ENCODE data around the gene RUVBL1. TPM values are rescaled to one million over a fixed set of nuclear protein-coding genes. Genes with fewer than 3 reads are reported as not detected.

The RUVBL1 gene
- total and polyA plus RNA-seq, 4 donors: 13.3 to 23.1 (median 13.9) TPM

DNA sequence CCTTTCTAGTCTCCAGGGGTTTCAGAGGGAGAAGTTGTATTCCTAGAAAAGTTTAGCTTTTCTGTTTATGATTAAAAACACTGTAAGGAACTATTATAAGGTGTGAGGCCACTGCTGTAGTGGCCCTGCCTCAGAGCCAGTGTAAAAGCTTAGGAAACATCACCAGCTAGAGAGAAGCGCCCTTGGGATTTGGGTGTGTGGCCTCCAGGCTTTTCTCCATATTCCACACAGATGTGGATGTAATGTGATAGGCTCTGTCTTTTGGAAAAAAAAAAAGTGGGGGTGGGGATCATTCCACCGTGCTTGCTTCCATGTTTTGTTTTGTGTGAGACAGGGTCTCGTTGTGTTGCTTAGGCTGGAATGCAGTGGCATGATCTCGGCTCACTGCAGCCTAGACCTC, 57.5 kb downstream of the RUVBL1 start:
- DNase-seq (ENCODE audit: low spot score): no peak
- TF ChIP-seq FOXA1 (IDR thresholded peaks at IDR 0.05): no peak
- Histone ChIP-seq H3K4me1 (ENCODE audit: control insufficient read depth in 4 of 4, insufficient read depth in 4 of 4, low read length in 3 of 4) (peaks cover 0 to 36% (median 26%) of the 10 kb centered on the region in 4 donors), H3K36me3 (ENCODE audit: control insufficient read depth in 4 of 4, insufficient read depth in 3 of 4, low read depth in 1 of 4, low read length in 3 of 4) (peaks cover 39 to 90% (median 85%) of the 10 kb centered on the region in 4 donors), H3K4me3 (ENCODE audit: low read depth in 1 of 3, low read length in 3 of 3) (no peak overlapping the region), H3K9me3 (ENCODE audit: control insufficient read depth in 4 of 4, low read length in 3 of 4) (no peaks in the 10 kb centered on the region), H3K27me3 (ENCODE audit: control insufficient read depth in 4 of 4, insufficient read depth in 4 of 4, low read length in 3 of 4) (no peaks in the 10 kb centered on the region), H3K9ac (ENCODE audit: low read depth in 1 of 2, low read length in 2 of 2) (no peak overlapping the region), H3K27ac (ENCODE audit: low read depth in 1 of 2, low read length in 2 of 2) (no peak overlapping the region)
- WGBS: 95% methylated on average over 4 of the region's 4 CpGs

DNA sequence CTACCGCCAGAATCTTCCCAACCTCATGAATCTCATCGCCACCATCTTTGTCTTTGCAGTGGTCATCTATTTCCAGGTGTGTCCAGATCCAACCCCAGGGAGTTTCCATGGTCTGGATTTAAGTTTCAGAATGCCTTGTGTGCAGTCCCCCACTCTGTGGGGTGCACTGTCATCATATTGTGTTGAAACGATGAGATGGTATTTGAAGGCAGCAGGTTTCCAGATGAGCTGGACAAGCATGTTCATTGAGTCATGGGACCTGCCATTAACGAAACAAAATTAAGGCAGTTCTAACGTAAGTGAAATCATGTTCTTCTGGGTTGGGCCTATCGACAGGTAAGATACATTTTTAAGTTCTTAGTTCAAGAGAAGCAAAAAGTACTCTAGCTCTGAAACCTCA, 58.6 kb downstream of the RUVBL1 start:
- Histone ChIP-seq H3K27me3 (ENCODE audit: control insufficient read depth in 4 of 4, insufficient read depth in 4 of 4, low read length in 3 of 4) (no peaks in the 10 kb centered on the region), H3K9ac (ENCODE audit: low read depth in 1 of 2, low read length in 2 of 2) (no peak overlapping the region), H3K27ac (ENCODE audit: low read depth in 1 of 2, low read length in 2 of 2) (no peak overlapping the region), H3K4me1 (ENCODE audit: control insufficient read depth in 4 of 4, insufficient read depth in 4 of 4, low read length in 3 of 4) (peaks cover 0 to 25% (median 17%) of the 10 kb centered on the region in 4 donors), H3K36me3 (ENCODE audit: control insufficient read depth in 4 of 4, insufficient read depth in 3 of 4, low read depth in 1 of 4, low read length in 3 of 4) (peaks cover 40 to 90% (median 87%) of the 10 kb centered on the region in 4 donors), H3K4me3 (ENCODE audit: low read depth in 1 of 3, low read length in 3 of 3) (no peak overlapping the region), H3K9me3 (ENCODE audit: control insufficient read depth in 4 of 4, low read length in 3 of 4) (no peaks in the 10 kb centered on the region)
- no peak for DNase-seq (ENCODE audit: low spot score)
- 93% methylated on average over 6 of the region's 6 CpGs for WGBS
- TF ChIP-seq, protein P1, sequence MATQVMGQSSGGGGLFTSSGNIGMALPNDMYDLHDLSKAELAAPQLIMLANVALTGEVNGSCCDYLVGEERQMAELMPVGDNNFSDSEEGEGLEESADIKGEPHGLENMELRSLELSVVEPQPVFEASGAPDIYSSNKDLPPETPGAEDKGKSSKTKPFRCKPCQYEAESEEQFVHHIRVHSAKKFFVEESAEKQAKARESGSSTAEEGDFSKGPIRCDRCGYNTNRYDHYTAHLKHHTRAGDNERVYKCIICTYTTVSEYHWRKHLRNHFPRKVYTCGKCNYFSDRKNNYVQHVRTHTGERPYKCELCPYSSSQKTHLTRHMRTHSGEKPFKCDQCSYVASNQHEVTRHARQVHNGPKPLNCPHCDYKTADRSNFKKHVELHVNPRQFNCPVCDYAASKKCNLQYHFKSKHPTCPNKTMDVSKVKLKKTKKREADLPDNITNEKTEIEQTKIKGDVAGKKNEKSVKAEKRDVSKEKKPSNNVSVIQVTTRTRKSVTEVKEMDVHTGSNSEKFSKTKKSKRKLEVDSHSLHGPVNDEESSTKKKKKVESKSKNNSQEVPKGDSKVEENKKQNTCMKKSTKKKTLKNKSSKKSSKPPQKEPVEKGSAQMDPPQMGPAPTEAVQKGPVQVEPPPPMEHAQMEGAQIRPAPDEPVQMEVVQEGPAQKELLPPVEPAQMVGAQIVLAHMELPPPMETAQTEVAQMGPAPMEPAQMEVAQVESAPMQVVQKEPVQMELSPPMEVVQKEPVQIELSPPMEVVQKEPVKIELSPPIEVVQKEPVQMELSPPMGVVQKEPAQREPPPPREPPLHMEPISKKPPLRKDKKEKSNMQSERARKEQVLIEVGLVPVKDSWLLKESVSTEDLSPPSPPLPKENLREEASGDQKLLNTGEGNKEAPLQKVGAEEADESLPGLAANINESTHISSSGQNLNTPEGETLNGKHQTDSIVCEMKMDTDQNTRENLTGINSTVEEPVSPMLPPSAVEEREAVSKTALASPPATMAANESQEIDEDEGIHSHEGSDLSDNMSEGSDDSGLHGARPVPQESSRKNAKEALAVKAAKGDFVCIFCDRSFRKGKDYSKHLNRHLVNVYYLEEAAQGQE (IDR thresholded peaks at IDR 0.05): no peak
- TF ChIP-seq GABPA (IDR thresholded peaks at IDR 0.05 in 1 of 2, conservative IDR thresholded peaks at IDR 0.05 in 1 of 2) (no peak), CTCF (IDR thresholded peaks at IDR 0.05; ENCODE audit: low read depth, low read length, missing input control) (no peak), FOXA2 (IDR thresholded peaks at IDR 0.05) (no peak), SP1 (IDR thresholded peaks at IDR 0.05) (no peak), JUND (IDR thresholded peaks at IDR 0.05) (no peak), HNF4A (conservative IDR thresholded peaks at IDR 0.05) (no peak), YY1 (IDR thresholded peaks at IDR 0.05) (no peak), ZBTB33 (IDR thresholded peaks at IDR 0.05) (no peak), RXRA (IDR thresholded peaks at IDR 0.05) (no peak), TAF1 (conservative IDR thresholded peaks at IDR 0.05) (no peak)
- TF ChIP-seq, protein P2, sequence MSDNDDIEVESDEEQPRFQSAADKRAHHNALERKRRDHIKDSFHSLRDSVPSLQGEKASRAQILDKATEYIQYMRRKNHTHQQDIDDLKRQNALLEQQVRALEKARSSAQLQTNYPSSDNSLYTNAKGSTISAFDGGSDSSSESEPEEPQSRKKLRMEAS (IDR thresholded peaks at IDR 0.05): no peak

Measured in liver (tissue), 9 donors.